HG03571 (cell line): ENCODE measurements around the gene ARHGAP5.

Experiments
- ATAC-seq: cut with Tn5 transposase; IDR thresholded peaks from one replicate; pipeline ENCODE4 v1.9.1; 2021; ENCODE audit not compliant: unreplicated experiment

The ARHGAP5 gene

GRCh38 chr14:32205554-32205953 lies 128.4 kb downstream of the ARHGAP5 start:
- no peak for ATAC-seq

- ATAC-seq, result no peak
Observed at GRCh38 chr14:32205984-32206383, 128.9 kb downstream of the ARHGAP5 start.

- no peak for ATAC-seq
Observed at GRCh38 chr14:32206552-32206951, 129.4 kb downstream of the ARHGAP5 start.

- ATAC-seq, result no peak
Observed at GRCh38 chr14:32208490-32208889, 131.4 kb downstream of the ARHGAP5 start.
